Retinal pigment epithelial cell (primary cell): ENCODE measurements around the gene CACNA1F.
A peak's percentile ranks its signal among the peaks of the same experiment; 100 is the strongest.

Source experiments
- DNase-seq: peaks from one replicate; pipeline ENCODE4 v3.0.0-alpha.2; 2010; ENCODE audit warnings: low read depth
- H3K4me3 ChIP-seq: 2 replicates; pipeline ENCODE4 v1.5.1; 2011; ENCODE audit warnings: mild to moderate bottlenecking, low read length, control low read depth, moderate library complexity
- TF ChIP-seq, protein P1 (sequence below): conservative IDR thresholded peaks from 2 replicates; pipeline ENCODE4 v1.5.1; 2011; ENCODE audit warnings: low read depth, low read length, control low read depth, inconsistent platforms

The CACNA1F gene

DNA sequence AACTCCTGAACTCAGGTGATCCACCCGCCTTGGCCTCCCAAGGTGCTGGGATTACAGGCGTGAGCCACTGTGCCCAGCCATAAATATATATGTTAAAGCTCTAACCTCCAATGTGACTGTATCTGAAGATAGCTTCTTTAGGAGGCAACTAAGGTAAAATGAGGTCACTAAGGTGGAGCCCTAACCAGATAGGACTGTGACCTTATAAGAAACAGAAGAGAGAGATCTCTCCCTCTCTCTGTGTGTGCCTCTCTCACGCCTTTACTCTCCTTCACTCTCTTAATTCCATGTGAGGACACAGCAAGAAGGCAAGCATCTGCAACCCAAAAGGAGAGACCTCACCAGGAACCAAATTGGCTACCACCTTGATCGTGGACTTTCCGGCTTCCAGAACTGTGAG, 71.5 kb downstream of the CACNA1F start:
- no peak overlapping the region for H3K4me3 ChIP-seq
- TF ChIP-seq, protein P1, sequence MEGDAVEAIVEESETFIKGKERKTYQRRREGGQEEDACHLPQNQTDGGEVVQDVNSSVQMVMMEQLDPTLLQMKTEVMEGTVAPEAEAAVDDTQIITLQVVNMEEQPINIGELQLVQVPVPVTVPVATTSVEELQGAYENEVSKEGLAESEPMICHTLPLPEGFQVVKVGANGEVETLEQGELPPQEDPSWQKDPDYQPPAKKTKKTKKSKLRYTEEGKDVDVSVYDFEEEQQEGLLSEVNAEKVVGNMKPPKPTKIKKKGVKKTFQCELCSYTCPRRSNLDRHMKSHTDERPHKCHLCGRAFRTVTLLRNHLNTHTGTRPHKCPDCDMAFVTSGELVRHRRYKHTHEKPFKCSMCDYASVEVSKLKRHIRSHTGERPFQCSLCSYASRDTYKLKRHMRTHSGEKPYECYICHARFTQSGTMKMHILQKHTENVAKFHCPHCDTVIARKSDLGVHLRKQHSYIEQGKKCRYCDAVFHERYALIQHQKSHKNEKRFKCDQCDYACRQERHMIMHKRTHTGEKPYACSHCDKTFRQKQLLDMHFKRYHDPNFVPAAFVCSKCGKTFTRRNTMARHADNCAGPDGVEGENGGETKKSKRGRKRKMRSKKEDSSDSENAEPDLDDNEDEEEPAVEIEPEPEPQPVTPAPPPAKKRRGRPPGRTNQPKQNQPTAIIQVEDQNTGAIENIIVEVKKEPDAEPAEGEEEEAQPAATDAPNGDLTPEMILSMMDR = no peak
- no peak for DNase-seq

DNA sequence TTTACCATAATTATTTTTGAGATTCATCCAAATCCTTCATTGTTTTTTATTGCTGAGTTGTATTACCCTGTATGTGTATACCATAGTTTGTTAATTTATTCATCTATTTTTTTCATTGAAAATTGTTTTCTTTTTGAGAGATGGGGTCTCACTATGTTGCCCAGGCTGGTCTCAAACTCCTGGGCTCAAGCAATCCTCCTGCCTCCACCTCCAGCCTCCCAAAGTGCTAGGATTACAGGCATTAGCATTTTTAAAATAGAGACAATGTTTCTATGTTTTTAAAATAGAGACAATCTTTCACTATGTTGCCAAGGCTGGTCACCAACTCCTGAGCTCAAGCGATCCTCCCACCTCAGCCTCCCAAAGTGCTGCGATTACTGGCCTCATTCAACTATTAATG, 72.2 kb downstream of the CACNA1F start:
- no peak for DNase-seq
- TF ChIP-seq, protein P1 = no peak
- no peak overlapping the region for H3K4me3 ChIP-seq

GRCh38 chrX:49157194-49157593, 75.9 kb downstream of the CACNA1F start:
- no peak overlapping the region for H3K4me3 ChIP-seq
- TF ChIP-seq, protein P1 = no peak
- no peak for DNase-seq

GRCh38 chrX:49155900-49156837, 77.0 kb downstream of the CACNA1F start:
- TF ChIP-seq, protein P1 = peak; percentile 60
- peak; percentile 64 for DNase-seq
- peak overlapping the region; percentile 45 for H3K4me3 ChIP-seq

- no peak for DNase-seq
- peak overlapping the region; percentile 33 for H3K4me3 ChIP-seq
Measured at GRCh38 chrX:49155243-49155899, 77.8 kb downstream of the CACNA1F start.

More at GRCh38 chrX:49155243-49155899, 77.8 kb downstream of the CACNA1F start:
- TF ChIP-seq, protein P1 = no peak
